ENCODE results near the gene RNF112. TPM values are rescaled to one million over a fixed set of nuclear protein-coding genes. Genes with fewer than 3 reads are reported as not detected.
A peak's percentile ranks its signal among the peaks of the same experiment; 100 is the strongest.

RNF112 gene
- total and polyA plus RNA-seq, 2 of the 13 experiments (the other 11 are each of a cell fraction or from before 2014, with no cell fraction given) = 0.05 TPM; not detected in 1

DNA sequence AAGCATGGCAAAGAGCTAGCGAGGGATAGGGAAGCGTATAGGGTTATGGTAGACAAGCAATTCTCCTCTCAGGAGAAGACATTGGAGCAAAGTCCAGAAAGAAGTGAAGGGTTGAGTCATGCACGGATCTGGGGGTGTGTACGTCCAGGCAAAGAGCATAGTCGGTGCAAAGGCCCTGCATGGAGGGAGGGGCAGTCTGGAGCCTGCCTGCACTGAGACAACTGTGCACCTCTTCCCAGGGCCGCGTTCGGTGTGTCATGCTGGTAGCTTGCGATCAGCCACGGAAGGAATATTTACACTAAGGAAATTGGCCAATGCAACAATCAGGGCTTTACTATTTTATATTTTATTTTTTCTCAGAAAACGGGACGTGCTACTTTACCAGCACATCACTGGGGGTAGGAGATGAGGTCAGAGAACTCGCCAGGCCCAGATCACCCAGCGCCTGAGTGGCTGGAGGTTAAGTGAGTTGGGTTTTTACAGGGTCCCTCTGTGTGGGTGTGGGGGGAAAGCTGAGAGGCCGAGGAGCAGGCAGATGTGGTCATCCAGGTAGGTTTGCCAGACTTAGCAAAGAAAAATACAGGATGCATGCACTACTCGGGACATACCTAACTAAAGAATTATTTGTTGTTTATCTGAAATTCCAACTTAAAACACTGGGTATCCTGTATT, 41.8 kb upstream of the RNF112 start (continued):
- TF ChIP-seq, protein P1, sequence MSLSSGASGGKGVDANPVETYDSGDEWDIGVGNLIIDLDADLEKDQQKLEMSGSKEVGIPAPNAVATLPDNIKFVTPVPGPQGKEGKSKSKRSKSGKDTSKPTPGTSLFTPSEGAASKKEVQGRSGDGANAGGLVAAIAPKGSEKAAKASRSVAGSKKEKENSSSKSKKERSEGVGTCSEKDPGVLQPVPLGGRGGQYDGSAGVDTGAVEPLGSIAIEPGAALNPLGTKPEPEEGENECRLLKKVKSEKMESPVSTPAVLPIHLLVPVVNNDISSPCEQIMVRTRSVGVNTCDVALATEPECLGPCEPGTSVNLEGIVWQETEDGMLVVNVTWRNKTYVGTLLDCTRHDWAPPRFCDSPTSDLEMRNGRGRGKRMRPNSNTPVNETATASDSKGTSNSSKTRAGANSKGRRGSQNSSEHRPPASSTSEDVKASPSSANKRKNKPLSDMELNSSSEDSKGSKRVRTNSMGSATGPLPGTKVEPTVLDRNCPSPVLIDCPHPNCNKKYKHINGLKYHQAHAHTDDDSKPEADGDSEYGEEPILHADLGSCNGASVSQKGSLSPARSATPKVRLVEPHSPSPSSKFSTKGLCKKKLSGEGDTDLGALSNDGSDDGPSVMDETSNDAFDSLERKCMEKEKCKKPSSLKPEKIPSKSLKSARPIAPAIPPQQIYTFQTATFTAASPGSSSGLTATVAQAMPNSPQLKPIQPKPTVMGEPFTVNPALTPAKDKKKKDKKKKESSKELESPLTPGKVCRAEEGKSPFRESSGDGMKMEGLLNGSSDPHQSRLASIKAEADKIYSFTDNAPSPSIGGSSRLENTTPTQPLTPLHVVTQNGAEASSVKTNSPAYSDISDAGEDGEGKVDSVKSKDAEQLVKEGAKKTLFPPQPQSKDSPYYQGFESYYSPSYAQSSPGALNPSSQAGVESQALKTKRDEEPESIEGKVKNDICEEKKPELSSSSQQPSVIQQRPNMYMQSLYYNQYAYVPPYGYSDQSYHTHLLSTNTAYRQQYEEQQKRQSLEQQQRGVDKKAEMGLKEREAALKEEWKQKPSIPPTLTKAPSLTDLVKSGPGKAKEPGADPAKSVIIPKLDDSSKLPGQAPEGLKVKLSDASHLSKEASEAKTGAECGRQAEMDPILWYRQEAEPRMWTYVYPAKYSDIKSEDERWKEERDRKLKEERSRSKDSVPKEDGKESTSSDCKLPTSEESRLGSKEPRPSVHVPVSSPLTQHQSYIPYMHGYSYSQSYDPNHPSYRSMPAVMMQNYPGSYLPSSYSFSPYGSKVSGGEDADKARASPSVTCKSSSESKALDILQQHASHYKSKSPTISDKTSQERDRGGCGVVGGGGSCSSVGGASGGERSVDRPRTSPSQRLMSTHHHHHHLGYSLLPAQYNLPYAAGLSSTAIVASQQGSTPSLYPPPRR (CRISPR knock-in tag; IDR thresholded peaks at IDR 0.05; ENCODE audit: borderline replicate concordance) = no peak
- no peak for TF ChIP-seq ZNF367 (CRISPR knock-in tag; IDR thresholded peaks at IDR 0.05; ENCODE audit: borderline replicate concordance)
- TF ChIP-seq PCBP1 (IDR thresholded peaks at IDR 0.05; ENCODE audit: borderline replicate concordance, low read depth, low read length) = no peak
- TF ChIP-seq HDAC6 (IDR thresholded peaks at IDR 0.05; ENCODE audit: low read depth, low read length) = no peak
- TF ChIP-seq ZNF780A (CRISPR knock-in tag; IDR thresholded peaks at IDR 0.05) = no peak
- no peak for TF ChIP-seq ZNF10 (CRISPR knock-in tag; IDR thresholded peaks at IDR 0.05; ENCODE audit: borderline replicate concordance, low read depth)
- no peak for TF ChIP-seq ZNF260 (CRISPR knock-in tag; IDR thresholded peaks at IDR 0.05; ENCODE audit: borderline replicate concordance, low read depth)
- no peak for TF ChIP-seq HNRNPL (IDR thresholded peaks at IDR 0.05; ENCODE audit: low read depth, low read length)
- no peak for TF ChIP-seq DR1 (CRISPR knock-in tag; IDR thresholded peaks at IDR 0.05)
- no peak for TF ChIP-seq GPBP1L1 (CRISPR knock-in tag; IDR thresholded peaks at IDR 0.05)
- TF ChIP-seq ZNF850 (CRISPR knock-in tag; conservative IDR thresholded peaks at IDR 0.05) = no peak
- no peak for TF ChIP-seq HHEX (CRISPR knock-in tag; IDR thresholded peaks at IDR 0.05)
- TF ChIP-seq ZBTB49 (CRISPR knock-in tag; IDR thresholded peaks at IDR 0.05; ENCODE audit: borderline replicate concordance) = no peak
- TF ChIP-seq RARA (CRISPR knock-in tag; IDR thresholded peaks at IDR 0.05) = peak; percentile 33; the same call in 1 of the 2 replicates
- TF ChIP-seq ZNF335 (CRISPR knock-in tag; IDR thresholded peaks at IDR 0.05) = 0 out of 2 replicates have a peak, but pooled peaks have one; percentile 63
- no peak for TF ChIP-seq ZNF205 (CRISPR knock-in tag; IDR thresholded peaks at IDR 0.05)
- TF ChIP-seq TAF15 (IDR thresholded peaks at IDR 0.05; ENCODE audit: low read depth, low read length, poor library complexity, severe bottlenecking) = no peak
- no peak for TF ChIP-seq EED (CRISPR knock-in tag; IDR thresholded peaks at IDR 0.05)
- peak; percentile 54; the same call in 1 of the 2 replicates for TF ChIP-seq HOXA3 (CRISPR knock-in tag; IDR thresholded peaks at IDR 0.05)
- TF ChIP-seq ZNF282 (IDR thresholded peaks at IDR 0.05; ENCODE audit: partially characterized antibody) = no peak
- no peak for TF ChIP-seq DDIT3 (CRISPR knock-in tag; IDR thresholded peaks at IDR 0.05)
- TF ChIP-seq SP140L (CRISPR knock-in tag; IDR thresholded peaks at IDR 0.05; ENCODE audit: borderline replicate concordance) = no peak

Measured in HepG2 (cell line).